ENCODE measurements around the gene EIF4H.

DNA sequence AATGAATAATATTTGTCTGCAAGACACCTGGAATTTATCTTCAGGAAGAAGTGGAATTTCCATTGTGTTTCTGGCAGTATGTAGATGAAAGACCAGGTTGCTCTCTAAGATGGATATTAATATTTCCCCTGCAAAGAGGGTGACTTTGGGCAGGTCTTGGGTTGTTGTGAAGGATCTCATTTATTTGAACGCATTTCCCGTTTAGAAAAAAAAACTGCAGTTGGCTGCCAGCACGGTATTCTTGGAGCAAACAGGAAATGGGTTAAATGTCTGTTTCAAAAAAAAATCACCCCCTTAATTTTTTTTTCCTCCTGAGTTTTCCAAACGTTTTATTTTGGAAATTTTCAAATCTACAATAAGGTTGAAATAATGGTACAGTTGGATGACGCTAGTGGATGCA is 11.5 kb downstream of the EIF4H start:
- TF ChIP-seq, protein P1, sequence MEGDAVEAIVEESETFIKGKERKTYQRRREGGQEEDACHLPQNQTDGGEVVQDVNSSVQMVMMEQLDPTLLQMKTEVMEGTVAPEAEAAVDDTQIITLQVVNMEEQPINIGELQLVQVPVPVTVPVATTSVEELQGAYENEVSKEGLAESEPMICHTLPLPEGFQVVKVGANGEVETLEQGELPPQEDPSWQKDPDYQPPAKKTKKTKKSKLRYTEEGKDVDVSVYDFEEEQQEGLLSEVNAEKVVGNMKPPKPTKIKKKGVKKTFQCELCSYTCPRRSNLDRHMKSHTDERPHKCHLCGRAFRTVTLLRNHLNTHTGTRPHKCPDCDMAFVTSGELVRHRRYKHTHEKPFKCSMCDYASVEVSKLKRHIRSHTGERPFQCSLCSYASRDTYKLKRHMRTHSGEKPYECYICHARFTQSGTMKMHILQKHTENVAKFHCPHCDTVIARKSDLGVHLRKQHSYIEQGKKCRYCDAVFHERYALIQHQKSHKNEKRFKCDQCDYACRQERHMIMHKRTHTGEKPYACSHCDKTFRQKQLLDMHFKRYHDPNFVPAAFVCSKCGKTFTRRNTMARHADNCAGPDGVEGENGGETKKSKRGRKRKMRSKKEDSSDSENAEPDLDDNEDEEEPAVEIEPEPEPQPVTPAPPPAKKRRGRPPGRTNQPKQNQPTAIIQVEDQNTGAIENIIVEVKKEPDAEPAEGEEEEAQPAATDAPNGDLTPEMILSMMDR (IDR thresholded peaks at IDR 0.05 in 2 of 3, conservative IDR thresholded peaks at IDR 0.05 in 1 of 3; ENCODE audit: borderline replicate concordance in 1 of 3, insufficient read depth in 1 of 3, low read depth in 2 of 3, low read length in 2 of 3): no peak
- TF ChIP-seq POLR2A (IDR thresholded peaks at IDR 0.05; ENCODE audit: borderline replicate concordance, extremely low read depth, insufficient read depth, insufficient read length) (no peak), EZH2 (IDR thresholded peaks at IDR 0.05) (no peak), RAD21 (IDR thresholded peaks at IDR 0.05; ENCODE audit: low read depth) (no peak), ZFX (IDR thresholded peaks at IDR 0.05) (no peak), EGR1 (IDR thresholded peaks at IDR 0.05; ENCODE audit: low read depth) (no peak), EZH2phosphoT487 (IDR thresholded peaks at IDR 0.05; ENCODE audit: borderline replicate concordance) (no peak), ZNF274 (IDR thresholded peaks at IDR 0.05; ENCODE audit: low read depth, low read length) (no peak), SRF (IDR thresholded peaks at IDR 0.05; ENCODE audit: low read depth) (no peak)
- TF ChIP-seq, protein P2, sequence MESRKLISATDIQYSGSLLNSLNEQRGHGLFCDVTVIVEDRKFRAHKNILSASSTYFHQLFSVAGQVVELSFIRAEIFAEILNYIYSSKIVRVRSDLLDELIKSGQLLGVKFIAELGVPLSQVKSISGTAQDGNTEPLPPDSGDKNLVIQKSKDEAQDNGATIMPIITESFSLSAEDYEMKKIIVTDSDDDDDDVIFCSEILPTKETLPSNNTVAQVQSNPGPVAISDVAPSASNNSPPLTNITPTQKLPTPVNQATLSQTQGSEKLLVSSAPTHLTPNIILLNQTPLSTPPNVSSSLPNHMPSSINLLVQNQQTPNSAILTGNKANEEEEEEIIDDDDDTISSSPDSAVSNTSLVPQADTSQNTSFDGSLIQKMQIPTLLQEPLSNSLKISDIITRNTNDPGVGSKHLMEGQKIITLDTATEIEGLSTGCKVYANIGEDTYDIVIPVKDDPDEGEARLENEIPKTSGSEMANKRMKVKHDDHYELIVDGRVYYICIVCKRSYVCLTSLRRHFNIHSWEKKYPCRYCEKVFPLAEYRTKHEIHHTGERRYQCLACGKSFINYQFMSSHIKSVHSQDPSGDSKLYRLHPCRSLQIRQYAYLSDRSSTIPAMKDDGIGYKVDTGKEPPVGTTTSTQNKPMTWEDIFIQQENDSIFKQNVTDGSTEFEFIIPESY (IDR thresholded peaks at IDR 0.05; ENCODE audit: extremely low read depth, insufficient replicate concordance, low read length): no peak
- TF ChIP-seq, protein P3, sequence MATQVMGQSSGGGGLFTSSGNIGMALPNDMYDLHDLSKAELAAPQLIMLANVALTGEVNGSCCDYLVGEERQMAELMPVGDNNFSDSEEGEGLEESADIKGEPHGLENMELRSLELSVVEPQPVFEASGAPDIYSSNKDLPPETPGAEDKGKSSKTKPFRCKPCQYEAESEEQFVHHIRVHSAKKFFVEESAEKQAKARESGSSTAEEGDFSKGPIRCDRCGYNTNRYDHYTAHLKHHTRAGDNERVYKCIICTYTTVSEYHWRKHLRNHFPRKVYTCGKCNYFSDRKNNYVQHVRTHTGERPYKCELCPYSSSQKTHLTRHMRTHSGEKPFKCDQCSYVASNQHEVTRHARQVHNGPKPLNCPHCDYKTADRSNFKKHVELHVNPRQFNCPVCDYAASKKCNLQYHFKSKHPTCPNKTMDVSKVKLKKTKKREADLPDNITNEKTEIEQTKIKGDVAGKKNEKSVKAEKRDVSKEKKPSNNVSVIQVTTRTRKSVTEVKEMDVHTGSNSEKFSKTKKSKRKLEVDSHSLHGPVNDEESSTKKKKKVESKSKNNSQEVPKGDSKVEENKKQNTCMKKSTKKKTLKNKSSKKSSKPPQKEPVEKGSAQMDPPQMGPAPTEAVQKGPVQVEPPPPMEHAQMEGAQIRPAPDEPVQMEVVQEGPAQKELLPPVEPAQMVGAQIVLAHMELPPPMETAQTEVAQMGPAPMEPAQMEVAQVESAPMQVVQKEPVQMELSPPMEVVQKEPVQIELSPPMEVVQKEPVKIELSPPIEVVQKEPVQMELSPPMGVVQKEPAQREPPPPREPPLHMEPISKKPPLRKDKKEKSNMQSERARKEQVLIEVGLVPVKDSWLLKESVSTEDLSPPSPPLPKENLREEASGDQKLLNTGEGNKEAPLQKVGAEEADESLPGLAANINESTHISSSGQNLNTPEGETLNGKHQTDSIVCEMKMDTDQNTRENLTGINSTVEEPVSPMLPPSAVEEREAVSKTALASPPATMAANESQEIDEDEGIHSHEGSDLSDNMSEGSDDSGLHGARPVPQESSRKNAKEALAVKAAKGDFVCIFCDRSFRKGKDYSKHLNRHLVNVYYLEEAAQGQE (IDR thresholded peaks at IDR 0.05; ENCODE audit: low read depth): no peak

Data from HCT116 (cell line).